Measurements from ENCODE around the gene BSX.

BSX gene

DNA sequence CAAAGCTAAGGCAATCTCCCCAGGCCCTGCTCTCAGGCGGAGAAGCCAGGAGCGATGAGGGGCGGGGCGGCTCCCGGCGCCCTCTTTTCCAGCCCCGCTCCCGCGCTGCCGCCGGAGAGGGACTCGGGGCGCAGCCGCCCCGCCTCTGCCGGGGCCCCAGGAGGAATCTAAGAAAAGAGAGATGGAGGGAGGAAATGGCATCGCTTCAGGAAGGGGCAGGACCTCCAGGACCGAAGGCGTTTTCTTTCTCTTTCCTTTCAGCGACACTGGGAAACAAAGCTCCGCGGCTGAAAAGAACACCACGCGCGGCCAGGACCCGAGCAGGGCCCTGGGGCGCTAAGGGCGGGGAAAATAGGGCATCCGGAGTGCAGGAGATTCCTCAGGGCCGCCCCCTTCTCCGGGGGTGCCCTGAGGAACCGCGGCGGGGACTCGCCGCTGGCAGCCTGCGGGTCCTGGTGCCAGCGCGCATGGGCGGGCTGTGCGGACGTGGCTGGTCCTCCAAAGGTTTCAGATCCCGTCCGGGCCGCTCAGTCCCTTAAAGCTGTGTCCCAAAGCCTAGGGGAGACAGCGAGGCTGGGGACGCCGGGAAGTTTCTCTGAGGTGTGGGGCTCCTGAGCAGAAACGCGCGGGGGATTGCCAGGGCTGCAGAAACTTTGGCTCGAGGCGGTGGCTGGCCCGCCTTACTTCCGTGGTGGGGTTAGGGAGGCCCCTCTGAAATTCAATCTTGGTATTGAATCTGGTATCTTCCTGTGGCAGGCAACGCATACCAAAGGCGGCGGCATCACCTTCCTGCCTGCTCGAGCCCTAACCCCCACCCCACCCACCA is 2.8 kb upstream of the BSX start:
- no peak overlapping the region for H3K27ac ChIP-seq (ENCODE audit: low read depth, low read length)
- H3K4me1 ChIP-seq (ENCODE audit: control insufficient read depth, low read length) = no peaks in the 10 kb centered on the region
- TF ChIP-seq EZH2phosphoT487 (IDR thresholded peaks at IDR 0.05; ENCODE audit: borderline replicate concordance, low read length) = no peak
- TF ChIP-seq, protein P1, sequence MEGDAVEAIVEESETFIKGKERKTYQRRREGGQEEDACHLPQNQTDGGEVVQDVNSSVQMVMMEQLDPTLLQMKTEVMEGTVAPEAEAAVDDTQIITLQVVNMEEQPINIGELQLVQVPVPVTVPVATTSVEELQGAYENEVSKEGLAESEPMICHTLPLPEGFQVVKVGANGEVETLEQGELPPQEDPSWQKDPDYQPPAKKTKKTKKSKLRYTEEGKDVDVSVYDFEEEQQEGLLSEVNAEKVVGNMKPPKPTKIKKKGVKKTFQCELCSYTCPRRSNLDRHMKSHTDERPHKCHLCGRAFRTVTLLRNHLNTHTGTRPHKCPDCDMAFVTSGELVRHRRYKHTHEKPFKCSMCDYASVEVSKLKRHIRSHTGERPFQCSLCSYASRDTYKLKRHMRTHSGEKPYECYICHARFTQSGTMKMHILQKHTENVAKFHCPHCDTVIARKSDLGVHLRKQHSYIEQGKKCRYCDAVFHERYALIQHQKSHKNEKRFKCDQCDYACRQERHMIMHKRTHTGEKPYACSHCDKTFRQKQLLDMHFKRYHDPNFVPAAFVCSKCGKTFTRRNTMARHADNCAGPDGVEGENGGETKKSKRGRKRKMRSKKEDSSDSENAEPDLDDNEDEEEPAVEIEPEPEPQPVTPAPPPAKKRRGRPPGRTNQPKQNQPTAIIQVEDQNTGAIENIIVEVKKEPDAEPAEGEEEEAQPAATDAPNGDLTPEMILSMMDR (IDR thresholded peaks at IDR 0.05; ENCODE audit: low read depth, low read length, poor library complexity, severe bottlenecking) = no peak
- H3K27me3 ChIP-seq (ENCODE audit: control insufficient read depth, low read length) = peaks cover 20% of the 10 kb centered on the region
- H3K9me3 ChIP-seq (ENCODE audit: control insufficient read depth, insufficient read depth, low read length) = peaks cover under 1% of the 10 kb centered on the region; the same call in 1 of the 2 replicates
- no peaks in the 10 kb centered on the region for H3K9me2 ChIP-seq (replicated peaks; ENCODE audit: control insufficient read depth, low read length)
- H3K36me3 ChIP-seq (ENCODE audit: control insufficient read depth, low read length) = no peaks in the 10 kb centered on the region
- H4K20me1 ChIP-seq (ENCODE audit: control insufficient read depth, insufficient read depth, low read depth, low read length) = no peaks in the 10 kb centered on the region
- no peaks in the 10 kb centered on the region for H3F3A ChIP-seq (ENCODE audit: control insufficient read depth, insufficient read depth)
- no peak overlapping the region for H3K4me2 ChIP-seq (ENCODE audit: low read length)
- no peaks in the 10 kb centered on the region for H3K79me2 ChIP-seq (ENCODE audit: control insufficient read depth, low read length)
- H3K4me3 ChIP-seq (ENCODE audit: low read length) = no peak overlapping the region

DNA sequence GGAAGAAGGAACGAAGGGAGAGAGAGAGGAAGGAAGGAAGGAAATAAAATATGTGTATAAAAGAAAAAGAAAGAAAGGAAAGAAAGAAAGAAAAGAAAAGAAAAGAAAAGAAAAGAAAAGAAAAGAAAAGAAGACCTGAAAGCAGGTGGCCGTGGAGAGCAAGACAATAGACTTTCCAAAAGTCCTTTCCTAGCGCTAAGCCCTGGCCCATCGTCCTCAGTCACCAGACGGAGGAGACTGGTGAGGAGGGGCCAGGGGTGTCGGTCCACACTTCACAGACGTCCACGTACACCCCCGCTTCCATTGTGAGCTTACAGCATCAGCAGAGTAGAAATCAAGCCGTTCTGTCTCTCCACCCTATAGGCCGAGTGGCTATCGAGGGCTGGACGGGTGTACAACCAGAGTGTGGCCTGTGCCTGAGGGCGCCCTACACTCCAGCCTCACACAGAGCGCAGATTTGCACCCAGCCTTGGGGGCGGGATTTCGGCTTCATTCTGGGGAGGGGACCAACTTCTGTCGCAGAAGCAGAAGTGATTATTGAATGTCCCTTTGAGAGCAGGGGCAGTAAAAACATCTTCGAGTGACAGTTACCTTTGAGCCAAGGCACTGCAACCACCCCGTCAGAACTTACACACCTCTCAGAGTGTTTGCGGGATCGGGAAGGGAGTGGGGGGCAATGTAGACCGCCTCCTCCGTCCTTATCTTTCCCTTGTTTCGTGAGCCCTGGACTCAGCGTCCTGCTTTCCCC is 2.0 kb upstream of the BSX start:
- no peaks in the 10 kb centered on the region for H3K9me2 ChIP-seq (replicated peaks; ENCODE audit: control insufficient read depth, low read length)
- TF ChIP-seq, protein P1 (IDR thresholded peaks at IDR 0.05; ENCODE audit: low read depth, low read length, poor library complexity, severe bottlenecking) = no peak
- TF ChIP-seq EZH2phosphoT487 (IDR thresholded peaks at IDR 0.05; ENCODE audit: borderline replicate concordance, low read length) = no peak
- H3F3A ChIP-seq (ENCODE audit: control insufficient read depth, insufficient read depth) = no peaks in the 10 kb centered on the region
- no peaks in the 10 kb centered on the region for H3K79me2 ChIP-seq (ENCODE audit: control insufficient read depth, low read length)
- no peaks in the 10 kb centered on the region for H4K20me1 ChIP-seq (ENCODE audit: control insufficient read depth, insufficient read depth, low read depth, low read length)
- no peaks in the 10 kb centered on the region for H3K36me3 ChIP-seq (ENCODE audit: control insufficient read depth, low read length)
- H3K4me1 ChIP-seq (ENCODE audit: control insufficient read depth, low read length) = no peaks in the 10 kb centered on the region
- H3K9me3 ChIP-seq (ENCODE audit: control insufficient read depth, insufficient read depth, low read length) = no peaks in the 10 kb centered on the region
- no peak overlapping the region for H3K4me2 ChIP-seq (ENCODE audit: low read length)
- H3K4me3 ChIP-seq (ENCODE audit: low read length) = no peak overlapping the region
- H3K27me3 ChIP-seq (ENCODE audit: control insufficient read depth, low read length) = peaks cover 20% of the 10 kb centered on the region
- H3K27ac ChIP-seq (ENCODE audit: low read depth, low read length) = no peak overlapping the region

DNA sequence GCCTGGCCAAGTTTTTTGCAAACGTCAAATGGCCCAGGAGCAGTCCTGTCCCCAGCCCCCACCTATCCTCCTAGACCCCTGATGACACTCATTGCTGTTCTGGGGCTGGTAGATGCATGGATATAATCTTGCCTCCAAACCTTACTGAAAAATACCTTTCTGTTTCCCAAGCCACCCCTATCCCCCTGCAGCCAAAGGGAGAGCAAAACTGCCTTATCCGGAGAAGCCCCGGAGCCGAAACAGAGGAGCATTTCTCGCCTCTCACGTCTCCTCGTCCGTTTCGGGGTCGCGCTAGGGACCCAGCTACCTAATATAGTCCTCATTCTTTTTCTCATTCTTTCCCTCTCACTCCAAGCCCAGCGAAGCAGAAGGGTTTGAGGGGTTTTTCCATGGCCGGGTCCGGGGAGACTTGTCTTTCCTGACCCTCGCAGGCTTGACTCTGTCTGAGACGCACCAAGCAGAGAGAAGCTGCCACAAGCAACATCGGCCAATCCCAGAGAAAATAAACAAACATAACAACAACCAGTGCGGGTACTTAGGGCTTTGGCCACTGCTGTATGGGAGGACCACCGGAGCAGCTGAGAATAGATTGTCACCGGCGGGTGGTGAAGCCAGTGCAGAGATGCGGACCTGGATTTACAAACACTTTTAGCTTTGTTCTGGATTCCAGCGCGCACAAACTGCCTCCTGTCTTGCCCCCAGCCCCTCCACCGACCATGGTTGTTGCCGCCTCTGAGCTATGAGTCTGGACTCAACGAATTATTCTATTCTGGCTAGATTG is 1.6 kb downstream of the BSX start:
- no peaks in the 10 kb centered on the region for H4K20me1 ChIP-seq (ENCODE audit: control insufficient read depth, insufficient read depth, low read depth, low read length)
- H3K27me3 ChIP-seq (ENCODE audit: control insufficient read depth, low read length) = peaks cover 12% of the 10 kb centered on the region
- no peaks in the 10 kb centered on the region for H3K79me2 ChIP-seq (ENCODE audit: control insufficient read depth, low read length)
- H3K4me1 ChIP-seq (ENCODE audit: control insufficient read depth, low read length) = no peaks in the 10 kb centered on the region
- TF ChIP-seq, protein P1 (IDR thresholded peaks at IDR 0.05; ENCODE audit: low read depth, low read length, poor library complexity, severe bottlenecking) = no peak
- TF ChIP-seq EZH2phosphoT487 (IDR thresholded peaks at IDR 0.05; ENCODE audit: borderline replicate concordance, low read length) = no peak
- no peak overlapping the region for H3K4me3 ChIP-seq (ENCODE audit: low read length)
- H3K9me2 ChIP-seq (replicated peaks; ENCODE audit: control insufficient read depth, low read length) = no peaks in the 10 kb centered on the region
- no peaks in the 10 kb centered on the region for H3K9me3 ChIP-seq (ENCODE audit: control insufficient read depth, insufficient read depth, low read length)
- H3K4me2 ChIP-seq (ENCODE audit: low read length) = no peak overlapping the region
- H3F3A ChIP-seq (ENCODE audit: control insufficient read depth, insufficient read depth) = no peaks in the 10 kb centered on the region
- no peak overlapping the region for H3K27ac ChIP-seq (ENCODE audit: low read depth, low read length)
- H3K36me3 ChIP-seq (ENCODE audit: control insufficient read depth, low read length) = no peaks in the 10 kb centered on the region

Measured in DOHH2 (cell line).